AML-193 (cell line): ENCODE measurements around the gene MOB3A.
A peak's percentile ranks its signal among the peaks of the same experiment; 100 is the strongest.
"Not testable (repeated sequence)": the region's sequence is repeated elsewhere in the genome, so short reads cannot be mapped to it uniquely, and the experiment has no call there.

Experiments
- DNase-seq, 2 experiments: peaks; one replicate each; lab custom pipeline; 2025; lab: John Stamatoyannopoulos, UW

The MOB3A gene

GRCh38 chr19:2096034-2096479 is at the start of gene MOB3A:
MOB3A (minus strand) TSS chr19:2096326; CDS start chr19:2078560, 17,766 bp downstream.
- DNase-seq, result peak; percentile 77 to 81

- no peak for DNase-seq
These were observed 49.7 kb upstream of the MOB3A start for GRCh38 chr19:2145831-2146241.

- no peak for DNase-seq
These were observed 48.1 kb upstream of the MOB3A start for GRCh38 chr19:2144190-2144589.

GRCh38 chr19:2142173-2142829 is 46.2 kb upstream of the MOB3A start:
- no peak for DNase-seq

GRCh38 chr19:2140138-2140569 is 44.0 kb upstream of the MOB3A start:
- no peak for DNase-seq

- DNase-seq, result no peak
These were observed 43.4 kb upstream of the MOB3A start for GRCh38 chr19:2139385-2140137.

- no peak for DNase-seq
These were observed 42.1 kb upstream of the MOB3A start for GRCh38 chr19:2138061-2138728.

GRCh38 chr19:2136796-2137195 is 40.7 kb upstream of the MOB3A start:
- no peak for DNase-seq

GRCh38 chr19:2135474-2136402 is 39.6 kb upstream of the MOB3A start:
- no peak for DNase-seq

- DNase-seq, result no peak
These were observed 36.8 kb upstream of the MOB3A start for GRCh38 chr19:2132731-2133490.

GRCh38 chr19:2132191-2132590 is 36.1 kb upstream of the MOB3A start:
- no peak for DNase-seq

GRCh38 chr19:2131012-2131975 is 35.2 kb upstream of the MOB3A start:
- DNase-seq, result not testable (repeated sequence)

- no peak for DNase-seq
These were observed 34.0 kb upstream of the MOB3A start for GRCh38 chr19:2129892-2130770.

GRCh38 chr19:2129486-2129885 is 33.4 kb upstream of the MOB3A start:
- DNase-seq, result no peak

GRCh38 chr19:2129022-2129421 is 32.9 kb upstream of the MOB3A start:
- DNase-seq, result no peak

GRCh38 chr19:2128252-2128651 is 32.1 kb upstream of the MOB3A start:
- DNase-seq, result not testable (repeated sequence)

- DNase-seq, result no peak
These were observed 31.6 kb upstream of the MOB3A start for GRCh38 chr19:2127758-2128157.

GRCh38 chr19:2126879-2127518 is 30.9 kb upstream of the MOB3A start:
- no peak for DNase-seq
